SK-N-SH treated with all-trans-retinoic acid at 6 μM for 48 hours (cell line): ENCODE data around the gene NPB.

Source experiments
- ATAC-seq: fragments of 200-7000 bp; cut with Tn5 transposase; 3 replicates; pipeline ENCODE4 v1.9.1; 2020; ENCODE audit warnings: mild to moderate bottlenecking, moderate library complexity
- ARNTL ChIP-seq: fragments of 450-650 bp; formaldehyde crosslinking; IDR thresholded peaks from 2 replicates; pipeline ENCODE4 v1.5.0; 2020; ENCODE audit warnings: low read depth, mild to moderate bottlenecking, moderate library complexity, borderline replicate concordance
- CREB5 ChIP-seq: fragments of 250-450 bp; sonication (Bioruptor Pico); IDR thresholded peaks from 2 replicates; pipeline ENCODE4 v1.5.1; 2020; ENCODE audit warnings: low read depth, mild to moderate bottlenecking, moderate library complexity
- CSDC2 ChIP-seq: fragments of 250-450 bp; sonication (Bioruptor Pico); IDR thresholded peaks from 2 replicates; pipeline ENCODE4 v1.5.0; 2020; ENCODE audit warnings: mild to moderate bottlenecking, moderate library complexity
- ESRRG ChIP-seq: fragments of 250-450 bp; sonication (Bioruptor Pico); IDR thresholded peaks from 2 replicates; pipeline ENCODE4 v1.6.1; 2021; ENCODE audit warnings: mild to moderate bottlenecking
- GLIS3 ChIP-seq: fragments of 250-450 bp; sonication (Bioruptor Pico); IDR thresholded peaks from 2 replicates; pipeline ENCODE4 v1.5.0; 2020; ENCODE audit warnings: mild to moderate bottlenecking, moderate library complexity
- ISL1 ChIP-seq: fragments of 250-450 bp; sonication (Bioruptor Pico); IDR thresholded peaks from 2 replicates; pipeline ENCODE4 v2.1.2; 2022; ENCODE audit warnings: mild to moderate bottlenecking, moderate library complexity
- OSR1 ChIP-seq: fragments of 250-450 bp; sonication (Bioruptor Pico); IDR thresholded peaks from 2 replicates; pipeline ENCODE4 v1.8.0; 2022; ENCODE audit warnings: moderate library complexity, mild to moderate bottlenecking, inconsistent platforms
- POU6F1 ChIP-seq: fragments of 250-450 bp; sonication (Bioruptor Pico); IDR thresholded peaks from 2 replicates; pipeline ENCODE4 v1.8.0; 2021; ENCODE audit warnings: low read depth, mild to moderate bottlenecking, moderate library complexity, borderline replicate concordance
- PPARA ChIP-seq: fragments of 250-450 bp; sonication (Bioruptor Pico); IDR thresholded peaks from 2 replicates; pipeline ENCODE4 v1.5.0; 2020; ENCODE audit warnings: mild to moderate bottlenecking, borderline replicate concordance
- RARB ChIP-seq: fragments of 250-450 bp; sonication (Bioruptor Pico); IDR thresholded peaks from 2 replicates; pipeline ENCODE4 v1.8.0; 2021; ENCODE audit warnings: mild to moderate bottlenecking, moderate library complexity
- SNAI2 ChIP-seq: fragments of 250-450 bp; sonication (Bioruptor Pico); IDR thresholded peaks from 2 replicates; pipeline ENCODE4 v1.5.0; 2020; ENCODE audit warnings: mild to moderate bottlenecking, moderate library complexity
- TCF4 ChIP-seq: fragments of 250-450 bp; sonication (Bioruptor Pico); IDR thresholded peaks from 2 replicates; pipeline ENCODE4 v1.8.0; 2021; ENCODE audit warnings: mild to moderate bottlenecking, moderate library complexity, borderline replicate concordance
- TOX ChIP-seq: fragments of 250-450 bp; sonication (Bioruptor Pico); IDR thresholded peaks from 2 replicates; pipeline ENCODE4 v1.8.0; 2021; ENCODE audit warnings: mild to moderate bottlenecking, moderate library complexity, borderline replicate concordance
- ZC3H10 ChIP-seq: fragments of 250-450 bp; sonication (Bioruptor Pico); IDR thresholded peaks from 2 replicates; pipeline ENCODE4 v1.5.1; 2021; ENCODE audit warnings: mild to moderate bottlenecking, moderate library complexity
- ZFP3 ChIP-seq: fragments of 250-450 bp; sonication (Bioruptor Pico); IDR thresholded peaks from 2 replicates; pipeline ENCODE4 v1.5.0; 2020; ENCODE audit warnings: mild to moderate bottlenecking, moderate library complexity
- ZFP30 ChIP-seq: fragments of 450-650 bp; formaldehyde crosslinking; IDR thresholded peaks from 2 replicates; pipeline ENCODE4 v1.5.0; 2022; ENCODE audit warnings: mild to moderate bottlenecking, moderate library complexity
- ZNF565 ChIP-seq: fragments of 450-650 bp; formaldehyde crosslinking; conservative IDR thresholded peaks from 2 replicates; pipeline ENCODE4 v1.5.0; 2020; ENCODE audit warnings: low read depth, mild to moderate bottlenecking, moderate library complexity
- ZNF70 ChIP-seq: fragments of 450-650 bp; formaldehyde crosslinking; IDR thresholded peaks from 2 replicates; pipeline ENCODE4 v1.5.0; 2020; ENCODE audit warnings: mild to moderate bottlenecking, moderate library complexity
- ZNF8 ChIP-seq: fragments of 450-650 bp; formaldehyde crosslinking; IDR thresholded peaks from 2 replicates; pipeline ENCODE4 v1.5.0; 2020; ENCODE audit warnings: mild to moderate bottlenecking, moderate library complexity
- TF ChIP-seq, protein P1 (sequence below): fragments of 250-450 bp; sonication (Bioruptor Pico); IDR thresholded peaks from 2 replicates; pipeline ENCODE4 v1.5.0; 2020; ENCODE audit warnings: mild to moderate bottlenecking, moderate library complexity

The NPB gene

DNA sequence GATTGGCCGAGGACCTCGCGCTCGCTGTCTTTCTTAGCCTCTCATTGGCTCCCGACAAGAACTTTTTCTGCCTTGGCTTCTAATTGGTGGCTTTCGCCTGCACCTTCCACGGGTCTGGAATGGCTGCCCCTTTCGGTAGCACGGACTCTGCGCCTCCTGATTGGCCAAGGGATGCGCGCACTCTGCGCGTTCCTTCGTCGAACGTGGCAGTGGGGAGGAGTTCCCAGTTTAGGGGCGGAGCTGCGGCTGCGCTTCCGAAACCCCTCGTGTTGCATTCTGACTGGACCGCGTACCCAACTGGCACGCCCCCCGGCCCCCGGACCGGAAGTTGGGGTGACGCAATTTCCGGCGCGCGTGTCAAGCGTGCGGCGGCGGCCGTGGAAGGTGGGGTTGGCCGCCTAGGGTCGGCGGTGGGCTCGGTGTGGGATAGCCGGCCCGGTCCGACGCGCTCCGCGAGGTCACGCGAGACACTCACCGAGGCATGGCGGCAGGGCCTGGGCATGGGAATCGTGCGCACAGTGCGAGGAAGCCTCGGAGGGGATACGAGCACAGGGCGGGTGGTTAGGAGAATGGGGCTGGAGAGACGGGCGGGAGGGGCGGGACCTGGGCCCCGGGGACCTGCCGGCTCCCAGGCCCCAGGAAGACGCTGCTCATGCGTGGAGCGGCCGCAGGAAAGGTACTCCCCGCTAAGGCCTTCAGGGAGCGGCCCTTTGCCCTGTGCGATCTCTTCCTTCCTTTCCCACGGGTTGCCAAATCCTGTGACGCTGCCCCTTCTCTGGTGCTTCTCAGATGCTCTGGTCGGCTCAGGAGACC is 41.1 kb upstream of the NPB start (continued):
- TF ChIP-seq PPARA (CRISPR knock-in tag) (peak; percentile 100), ARNTL (peak; percentile 98), TOX (peak; percentile 95)

DNA sequence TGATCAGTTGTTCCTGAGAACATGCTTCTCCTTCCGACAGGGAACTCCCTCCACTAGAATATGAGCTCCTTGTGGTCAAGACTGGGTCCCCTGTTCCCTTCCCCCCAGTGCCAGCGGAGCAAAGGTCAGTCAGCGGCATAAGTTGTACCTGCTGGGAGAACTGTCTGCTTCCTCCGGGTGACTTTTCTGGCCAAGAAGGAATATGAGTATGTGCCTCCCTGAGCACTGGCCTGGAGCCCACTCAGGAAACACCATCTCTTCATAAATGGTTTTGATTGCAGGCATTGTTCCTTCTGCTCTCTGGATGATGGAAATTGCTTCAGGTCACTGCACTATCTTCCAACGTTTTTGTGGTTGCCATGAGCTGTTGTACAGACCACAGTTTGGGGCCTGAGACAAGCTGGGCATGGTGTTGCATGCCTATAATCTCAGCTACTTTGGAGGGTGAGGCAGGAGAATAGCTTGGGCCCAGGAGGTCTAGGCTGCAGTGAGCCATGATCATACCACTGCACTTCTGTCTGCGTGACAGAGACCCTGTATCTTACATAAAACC is 38.8 kb upstream of the NPB start:
- TF ChIP-seq CREB5 (CRISPR knock-in tag): no peak
- TF ChIP-seq ZNF8 (CRISPR knock-in tag): no peak
- no peak for TF ChIP-seq ISL1 (CRISPR knock-in tag)
- no peak for TF ChIP-seq SNAI2 (CRISPR knock-in tag)
- TF ChIP-seq ZNF70 (CRISPR knock-in tag): no peak
- no peak for TF ChIP-seq ZFP30
- no peak for TF ChIP-seq RARB (CRISPR knock-in tag)
- no peak for TF ChIP-seq ARNTL
- no peak for TF ChIP-seq ZFP3 (CRISPR knock-in tag)
- TF ChIP-seq PPARA (CRISPR knock-in tag): no peak
- TF ChIP-seq, all 23 proteins: peak for 0
- no peak for ATAC-seq

DNA sequence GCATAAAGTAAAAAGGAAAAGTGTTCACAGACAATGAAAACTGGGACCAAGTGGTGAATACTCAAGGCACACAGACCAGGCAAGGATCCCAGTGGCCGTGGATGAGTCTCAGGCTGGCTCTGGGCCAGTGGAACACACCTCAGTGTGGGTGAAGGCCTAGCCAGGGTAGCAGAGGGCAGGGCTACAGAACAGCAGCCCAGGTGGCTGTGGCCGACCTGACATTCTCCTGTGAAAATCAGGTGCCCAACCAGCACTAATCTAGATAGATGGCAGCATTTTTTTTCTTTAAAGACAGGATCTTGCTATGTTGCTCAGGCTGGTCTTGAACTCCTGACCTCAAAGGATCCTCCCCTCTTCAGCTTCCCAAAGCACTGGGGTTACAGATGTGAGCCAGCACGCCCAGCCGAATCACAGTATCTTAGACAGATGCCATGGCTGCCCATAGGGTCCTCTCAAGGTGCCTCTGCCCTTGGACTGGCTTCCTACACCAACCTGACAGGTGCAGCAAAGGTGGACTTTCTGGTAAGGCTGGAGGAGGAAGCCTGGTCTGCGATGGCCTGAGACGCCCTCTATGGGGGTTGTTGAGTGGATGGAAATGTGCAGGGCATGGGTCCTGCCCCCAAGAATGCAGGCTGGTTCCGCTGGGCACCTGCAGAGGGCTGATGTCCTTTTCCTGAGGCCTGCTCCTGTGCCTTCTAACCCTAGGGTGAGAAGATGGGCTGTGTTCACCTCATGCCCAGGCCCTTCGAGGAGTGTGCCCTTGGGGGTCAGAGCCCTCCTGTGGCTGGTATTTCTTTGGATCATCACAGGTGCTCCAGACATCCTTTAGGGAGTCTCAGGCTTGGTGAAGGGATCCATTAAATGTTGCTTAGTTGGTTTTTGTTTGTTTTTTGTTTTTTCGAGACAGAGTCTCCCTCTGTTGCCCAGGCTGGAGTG is 37.9 kb upstream of the NPB start:
- ATAC-seq: no peak
- no peak for TF ChIP-seq ZNF565 (CRISPR knock-in tag)
- no peak for TF ChIP-seq POU6F1 (CRISPR knock-in tag)
- no peak for TF ChIP-seq GLIS3
- TF ChIP-seq, protein P1, sequence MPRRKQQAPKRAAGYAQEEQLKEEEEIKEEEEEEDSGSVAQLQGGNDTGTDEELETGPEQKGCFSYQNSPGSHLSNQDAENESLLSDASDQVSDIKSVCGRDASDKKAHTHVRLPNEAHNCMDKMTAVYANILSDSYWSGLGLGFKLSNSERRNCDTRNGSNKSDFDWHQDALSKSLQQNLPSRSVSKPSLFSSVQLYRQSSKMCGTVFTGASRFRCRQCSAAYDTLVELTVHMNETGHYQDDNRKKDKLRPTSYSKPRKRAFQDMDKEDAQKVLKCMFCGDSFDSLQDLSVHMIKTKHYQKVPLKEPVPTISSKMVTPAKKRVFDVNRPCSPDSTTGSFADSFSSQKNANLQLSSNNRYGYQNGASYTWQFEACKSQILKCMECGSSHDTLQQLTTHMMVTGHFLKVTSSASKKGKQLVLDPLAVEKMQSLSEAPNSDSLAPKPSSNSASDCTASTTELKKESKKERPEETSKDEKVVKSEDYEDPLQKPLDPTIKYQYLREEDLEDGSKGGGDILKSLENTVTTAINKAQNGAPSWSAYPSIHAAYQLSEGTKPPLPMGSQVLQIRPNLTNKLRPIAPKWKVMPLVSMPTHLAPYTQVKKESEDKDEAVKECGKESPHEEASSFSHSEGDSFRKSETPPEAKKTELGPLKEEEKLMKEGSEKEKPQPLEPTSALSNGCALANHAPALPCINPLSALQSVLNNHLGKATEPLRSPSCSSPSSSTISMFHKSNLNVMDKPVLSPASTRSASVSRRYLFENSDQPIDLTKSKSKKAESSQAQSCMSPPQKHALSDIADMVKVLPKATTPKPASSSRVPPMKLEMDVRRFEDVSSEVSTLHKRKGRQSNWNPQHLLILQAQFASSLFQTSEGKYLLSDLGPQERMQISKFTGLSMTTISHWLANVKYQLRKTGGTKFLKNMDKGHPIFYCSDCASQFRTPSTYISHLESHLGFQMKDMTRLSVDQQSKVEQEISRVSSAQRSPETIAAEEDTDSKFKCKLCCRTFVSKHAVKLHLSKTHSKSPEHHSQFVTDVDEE (CRISPR knock-in tag): no peak
- TF ChIP-seq CSDC2 (CRISPR knock-in tag): no peak
- TF ChIP-seq ESRRG (CRISPR knock-in tag): no peak
- TF ChIP-seq SNAI2 (CRISPR knock-in tag): no peak
- TF ChIP-seq OSR1 (CRISPR knock-in tag): no peak
- TF ChIP-seq TCF4 (CRISPR knock-in tag): no peak
- TF ChIP-seq ISL1 (CRISPR knock-in tag): no peak
- TF ChIP-seq RARB (CRISPR knock-in tag): no peak
- TF ChIP-seq ARNTL: no peak

DNA sequence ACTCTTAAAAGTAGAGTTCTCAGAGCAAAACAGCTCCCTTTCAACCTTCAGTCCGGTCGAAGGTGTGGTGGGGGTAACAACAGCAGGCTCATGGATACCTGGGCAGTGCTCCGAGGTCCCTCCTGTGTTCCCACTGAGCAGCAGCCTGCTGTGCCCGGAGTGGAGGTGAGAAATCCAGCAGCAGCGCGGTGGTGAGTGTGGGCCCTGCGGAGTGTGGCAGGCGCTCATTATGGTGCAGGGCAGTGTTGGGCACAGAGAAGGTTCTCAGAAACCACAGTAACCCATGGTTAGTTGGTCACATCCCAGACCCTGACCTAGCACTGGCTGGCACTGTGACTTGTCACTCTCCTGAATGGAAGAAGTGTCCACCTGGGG is 36.7 kb upstream of the NPB start:
- ATAC-seq: no peak
- TF ChIP-seq ZNF8 (CRISPR knock-in tag) (no peak), RARB (CRISPR knock-in tag) (no peak), ZNF565 (CRISPR knock-in tag) (no peak), POU6F1 (CRISPR knock-in tag) (no peak), CREB5 (CRISPR knock-in tag) (no peak), TOX (no peak), CSDC2 (CRISPR knock-in tag) (no peak), SNAI2 (CRISPR knock-in tag) (no peak), ESRRG (CRISPR knock-in tag) (no peak), ZC3H10 (CRISPR knock-in tag) (no peak), ISL1 (CRISPR knock-in tag) (no peak), GLIS3 (no peak), PPARA (CRISPR knock-in tag) (no peak), TCF4 (CRISPR knock-in tag) (no peak), ZNF70 (CRISPR knock-in tag) (no peak)
- TF ChIP-seq, protein P1 (CRISPR knock-in tag): no peak
